Transverse colon (tissue), 4 donors: ENCODE results near the gene THY1. TPM values are rescaled to one million over a fixed set of nuclear protein-coding genes. Genes with fewer than 3 reads are reported as not detected.

Source experiments
- DNase-seq: peaks from one replicate; pipeline ENCODE4 v3.0.0-alpha.2; 2019
- H3K27ac ChIP-seq, 4 donors: fragments of 200-600 bp; sonication (generic); 2 replicates each; pipeline ENCODE4 v1.5.1; 2016 to 2018; ENCODE audit warnings: inconsistent platforms in 4 of 4
- H3K27me3 ChIP-seq: fragments of 200-600 bp; sonication (generic); 2 replicates; pipeline ENCODE4 v1.5.1; 2017; ENCODE audit warnings: inconsistent platforms
- H3K36me3 ChIP-seq, 4 donors: fragments of 200-600 bp; sonication (generic); 2 replicates each; pipeline ENCODE4 v1.5.1; 2017 to 2019; ENCODE audit warnings: inconsistent platforms in 4 of 4
- H3K4me1 ChIP-seq, 4 donors: fragments of 200-600 bp; sonication (generic); 2 replicates each; pipeline ENCODE4 v1.5.1; 2017 to 2020; ENCODE audit warnings: inconsistent platforms in 4 of 4
- H3K4me3 ChIP-seq, 4 donors: fragments of 200-600 bp; sonication (generic); 1 replicate in 1 of 4; 2 replicates in 3 of 4; pipeline versions ENCODE4 v1.5.1 to v1.6.1; 2017 to 2019; ENCODE audit warnings: inconsistent platforms in 4 of 4
- H3K9me3 ChIP-seq, 2 donors: fragments of 200-600 bp; sonication (generic); 2 replicates each; pipeline ENCODE4 v1.5.1; 2017 to 2019; ENCODE audit warnings: inconsistent platforms in 2 of 2
- EP300 ChIP-seq: sonication (generic); formaldehyde crosslinking; IDR thresholded peaks from one replicate; pipeline ENCODE4 v1.6.1; 2017; ENCODE audit warnings: antibody characterized with exemption, low read depth
- POLR2A ChIP-seq: fragments of 450-650 bp; IDR thresholded peaks from one replicate; pipeline ENCODE4 v1.6.1; 2016; ENCODE audit warnings: antibody characterized with exemption, mild to moderate bottlenecking, moderate library complexity
- POLR2AphosphoS5 ChIP-seq, 3 donors: sonication (generic); formaldehyde crosslinking; IDR thresholded peaks; one replicate each; pipeline ENCODE4 v1.6.1; 2016; ENCODE audit warnings: antibody characterized with exemption in 3 of 3
- WGBS, 2 donors: methylation state at CpG; one replicate each; pipeline ENCODE4 v1.1.5; 2018; ENCODE audit warnings: low coverage in 1 of 2; 5-methylcytosine and 5-hydroxymethylcytosine counted together
- in situ Hi-C, 4 donors: fragments of 200-750 bp; cut with MboI; loops; one replicate each; pipeline versions ENCODE4 v1.15.0 to v1.15.1; 2017; ENCODE audit warnings: low sequenced_read_pairs in 3 of 4, low pct_ligation_motif_present in 1 of 4, low pct_unique_long_range_greater_than_20kb in 1 of 4
- intact Hi-C: fragments of 100-400 bp; cut with DNase I; formaldehyde crosslinking; loops from one replicate; pipeline ENCODE4 v1.15.1; 2023; ENCODE audit warnings: low total_unique reads
- total RNA-seq, 4 donors: library from RNA; depleted of rRNA; stranded (reverse); fragments of >200 nt; gene quantifications; one replicate each; pipeline ENCODE4 v1.1.0, GENCODE V29; 2016
- TF ChIP-seq, protein P1 (sequence below), 5 experiments: fragments of 200-600 bp in 3 of 5; fragments of 450-650 bp in 2 of 5; sonication (generic) in 3 of 5; IDR thresholded peaks; 1 replicate in 2 of 5; 2 replicates in 3 of 5; pipeline ENCODE4 v1.5.1; 2016 to 2017; ENCODE audit warnings: antibody characterized with exemption in 5 of 5, inconsistent platforms in 3 of 5, mild to moderate bottlenecking in 2 of 5, moderate library complexity in 1 of 5

Gene THY1
- total RNA-seq, 4 donors from 2014 or later, result 5.6 to 17.6 (median 12.8) TPM

DNA sequence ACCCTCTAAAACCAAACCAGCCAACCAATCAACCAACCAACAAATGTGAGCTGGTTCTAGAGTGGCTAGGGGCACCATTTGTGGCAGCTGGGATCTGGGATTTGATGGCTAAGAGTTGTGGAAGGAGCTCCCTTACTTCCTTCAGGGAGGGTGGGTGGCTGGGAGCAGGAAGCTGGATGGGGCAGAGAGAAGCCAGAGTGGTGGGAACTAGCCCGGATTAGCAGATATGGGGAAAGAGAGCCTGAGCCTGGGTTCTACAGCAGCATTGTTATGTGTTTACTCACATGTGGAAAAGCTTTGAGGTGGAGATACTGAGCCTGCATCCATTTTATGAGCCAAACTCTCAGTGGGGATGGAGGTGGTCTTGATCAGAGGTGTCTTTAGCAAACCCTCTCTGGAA lies 30.9 kb upstream of the THY1 start:
- Histone ChIP-seq H3K27ac (no peak overlapping the region), H3K4me1 (no peaks in the 10 kb centered on the region), H3K9me3 (no peaks in the 10 kb centered on the region), H3K4me3 (no peak overlapping the region), H3K27me3 (no peaks in the 10 kb centered on the region), H3K36me3 (no peaks in the 10 kb centered on the region)
- intact Hi-C loops (no loop called here), in situ Hi-C loops (no loop called here)
- no peak for DNase-seq
- TF ChIP-seq POLR2A, result no peak
- TF ChIP-seq POLR2AphosphoS5 (IDR thresholded peaks at IDR 0.05), result no peak
- TF ChIP-seq, protein P1, sequence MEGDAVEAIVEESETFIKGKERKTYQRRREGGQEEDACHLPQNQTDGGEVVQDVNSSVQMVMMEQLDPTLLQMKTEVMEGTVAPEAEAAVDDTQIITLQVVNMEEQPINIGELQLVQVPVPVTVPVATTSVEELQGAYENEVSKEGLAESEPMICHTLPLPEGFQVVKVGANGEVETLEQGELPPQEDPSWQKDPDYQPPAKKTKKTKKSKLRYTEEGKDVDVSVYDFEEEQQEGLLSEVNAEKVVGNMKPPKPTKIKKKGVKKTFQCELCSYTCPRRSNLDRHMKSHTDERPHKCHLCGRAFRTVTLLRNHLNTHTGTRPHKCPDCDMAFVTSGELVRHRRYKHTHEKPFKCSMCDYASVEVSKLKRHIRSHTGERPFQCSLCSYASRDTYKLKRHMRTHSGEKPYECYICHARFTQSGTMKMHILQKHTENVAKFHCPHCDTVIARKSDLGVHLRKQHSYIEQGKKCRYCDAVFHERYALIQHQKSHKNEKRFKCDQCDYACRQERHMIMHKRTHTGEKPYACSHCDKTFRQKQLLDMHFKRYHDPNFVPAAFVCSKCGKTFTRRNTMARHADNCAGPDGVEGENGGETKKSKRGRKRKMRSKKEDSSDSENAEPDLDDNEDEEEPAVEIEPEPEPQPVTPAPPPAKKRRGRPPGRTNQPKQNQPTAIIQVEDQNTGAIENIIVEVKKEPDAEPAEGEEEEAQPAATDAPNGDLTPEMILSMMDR (IDR thresholded peaks at IDR 0.05), result no peak
- no peak for TF ChIP-seq EP300
- 72% methylated on average over 1 of the region's 1 CpG; no CpG with 5 or more reads in 1 of the 2 donors for WGBS, 2 donors

DNA sequence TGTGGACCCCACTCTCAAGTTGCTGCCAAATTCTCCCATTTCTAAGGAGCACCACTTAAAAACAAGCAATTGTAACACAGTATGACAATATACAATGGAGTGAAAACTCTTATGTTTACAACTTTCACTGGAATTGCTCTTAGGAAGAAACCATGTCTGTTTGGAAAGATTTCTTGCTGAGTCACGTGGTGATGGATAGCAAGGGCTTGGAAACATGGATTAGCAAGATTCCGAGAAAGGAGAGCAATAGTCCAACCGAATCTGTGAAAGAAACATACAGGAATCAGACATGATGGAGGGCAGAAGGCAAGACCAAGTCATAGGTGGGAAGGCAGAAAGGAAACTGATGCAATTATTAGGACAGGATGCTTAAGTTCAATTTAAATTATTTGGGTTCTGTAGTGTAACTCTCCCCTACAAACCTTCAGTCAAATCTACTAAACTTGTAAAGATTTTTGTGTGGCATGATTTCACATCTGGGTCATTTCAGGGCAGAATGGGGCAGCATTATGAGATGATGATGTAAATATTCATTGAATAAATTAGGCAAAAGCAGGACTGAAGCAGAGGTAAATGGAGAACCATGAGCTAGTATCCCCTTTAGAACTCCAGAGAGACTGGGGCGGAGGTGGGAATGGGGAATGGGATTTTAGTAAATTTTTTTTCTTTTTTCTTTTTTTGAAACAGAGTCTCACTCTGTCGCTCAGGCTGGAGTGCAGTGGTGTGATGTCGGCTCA lies 27.8 kb upstream of the THY1 start:
- 80 to 88% methylated on average over 6 of the region's 6 CpGs for WGBS, 2 donors
- no peak for DNase-seq
- H3K9me3 ChIP-seq, result no peaks in the 10 kb centered on the region
- H3K27me3 ChIP-seq, result no peaks in the 10 kb centered on the region
- no peak overlapping the region for H3K4me3 ChIP-seq
- H3K36me3 ChIP-seq, result no peaks in the 10 kb centered on the region
- in situ Hi-C loops (no loop called here), intact Hi-C loops (no loop called here)
- H3K27ac ChIP-seq, result no peak overlapping the region
- peaks cover 0 to 8% (median 0%) of the 10 kb centered on the region in 4 donors for H3K4me1 ChIP-seq
- TF ChIP-seq, protein P1 (IDR thresholded peaks at IDR 0.05), result no peak
- no peak for TF ChIP-seq POLR2AphosphoS5 (IDR thresholded peaks at IDR 0.05)
- TF ChIP-seq POLR2A, result no peak
- no peak for TF ChIP-seq EP300

DNA sequence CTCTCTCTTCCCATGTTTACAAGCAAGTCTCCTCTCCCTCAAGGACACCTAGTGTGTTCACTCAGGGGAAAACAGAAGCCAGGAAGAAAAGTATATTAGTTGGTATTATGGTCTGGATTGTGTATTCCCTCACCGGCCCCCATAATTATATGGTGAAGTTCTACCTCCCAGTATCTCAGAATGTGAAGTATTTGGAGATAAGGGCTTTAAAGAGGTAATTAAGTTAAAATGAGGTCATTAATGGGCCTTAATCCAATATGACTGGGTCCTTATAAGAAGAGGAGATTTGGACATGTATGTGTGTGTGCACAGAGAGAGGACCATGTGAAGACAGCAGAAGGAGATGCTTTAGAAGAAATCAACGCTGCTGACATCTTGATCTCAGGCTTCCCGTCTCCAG lies 26.5 kb upstream of the THY1 start:
- DNase-seq, result no peak
- in situ Hi-C loops, result no loop called here
- 93 to 94% methylated on average over 3 of the region's 3 CpGs for WGBS, 2 donors
- H3K27me3 ChIP-seq, result no peaks in the 10 kb centered on the region
- TF ChIP-seq POLR2A (no peak), POLR2AphosphoS5 (IDR thresholded peaks at IDR 0.05) (no peak), EP300 (no peak)
- TF ChIP-seq, protein P1 (IDR thresholded peaks at IDR 0.05), result no peak
- H3K36me3 ChIP-seq, result no peaks in the 10 kb centered on the region
- H3K4me1 ChIP-seq, result peaks cover 0 to 11% (median 0%) of the 10 kb centered on the region in 4 donors
- H3K27ac ChIP-seq, result no peak overlapping the region
- intact Hi-C loops, result no loop called here
- H3K9me3 ChIP-seq, result no peaks in the 10 kb centered on the region
- H3K4me3 ChIP-seq, result no peak overlapping the region

DNA sequence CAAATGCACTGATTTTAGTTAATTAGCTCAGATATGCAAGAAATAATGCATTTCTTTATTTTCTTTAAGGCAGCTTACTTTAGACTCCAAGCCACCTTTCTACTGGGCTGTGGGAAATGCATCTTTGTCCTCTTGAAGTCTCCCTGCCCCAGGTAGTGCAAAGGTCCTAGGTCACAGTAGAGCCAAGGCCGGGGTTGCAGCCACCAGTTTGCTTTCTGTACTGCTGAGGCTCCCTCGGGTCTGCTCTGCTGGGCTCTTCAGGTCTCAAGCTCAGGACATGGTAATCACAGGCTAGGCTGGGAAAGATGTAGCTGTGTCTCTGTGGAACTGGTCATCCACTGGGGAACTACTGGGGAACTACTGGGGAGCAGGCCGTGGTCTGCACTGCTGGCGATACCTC lies 25.4 kb upstream of the THY1 start:
- WGBS, 2 donors, result 78 to 100% methylated on average over 1 to 4 of the region's 4 CpGs
- Histone ChIP-seq H3K27me3 (no peaks in the 10 kb centered on the region), H3K27ac (no peak overlapping the region), H3K4me3 (no peak overlapping the region), H3K9me3 (no peaks in the 10 kb centered on the region), H3K36me3 (no peaks in the 10 kb centered on the region), H3K4me1 (peaks cover 0 to 11% (median 0%) of the 10 kb centered on the region in 4 donors)
- in situ Hi-C loops (no loop called here), intact Hi-C loops (no loop called here)
- no peak for DNase-seq
- no peak for TF ChIP-seq POLR2AphosphoS5 (IDR thresholded peaks at IDR 0.05)
- TF ChIP-seq EP300, result no peak
- TF ChIP-seq, protein P1 (IDR thresholded peaks at IDR 0.05), result no peak
- TF ChIP-seq POLR2A, result no peak
